NCI-H1694 treated with DMSO at 0.1 percent for 48 hours (cell line): ENCODE data around the gene C1orf216.
"Not testable (repeated sequence)": the region's sequence is repeated elsewhere in the genome, so short reads cannot be mapped to it uniquely, and the experiment has no call there.

Experiments
- DNase-seq: peaks from one replicate; lab custom pipeline; 2025; lab: John Stamatoyannopoulos, UW

The C1orf216 gene

GRCh38 chr1:35706846-35707600, 11.7 kb downstream of the C1orf216 start:
- DNase-seq, result no peak

GRCh38 chr1:35702508-35702907, 16.2 kb downstream of the C1orf216 start:
- DNase-seq, result no peak

- DNase-seq, result not testable (repeated sequence)
Observed at GRCh38 chr1:35699152-35699551, 19.5 kb downstream of the C1orf216 start.

GRCh38 chr1:35692317-35692716, 26.4 kb downstream of the C1orf216 start:
- DNase-seq, result no peak

- no peak for DNase-seq
Observed at GRCh38 chr1:35691571-35692220, 27.0 kb downstream of the C1orf216 start.

- DNase-seq, result no peak
Observed at GRCh38 chr1:35691080-35691479, 27.6 kb downstream of the C1orf216 start.

GRCh38 chr1:35690103-35690502, 28.6 kb downstream of the C1orf216 start:
- DNase-seq, result not testable (repeated sequence)

- no peak for DNase-seq
Observed at GRCh38 chr1:35688161-35688560, 30.5 kb downstream of the C1orf216 start.

GRCh38 chr1:35683012-35683411, 35.7 kb downstream of the C1orf216 start:
- no peak for DNase-seq

- no peak for DNase-seq
Observed at GRCh38 chr1:35680271-35680670, 38.4 kb downstream of the C1orf216 start.

GRCh38 chr1:35675773-35676172, 42.9 kb downstream of the C1orf216 start:
- no peak for DNase-seq

GRCh38 chr1:35674111-35674510, 44.6 kb downstream of the C1orf216 start:
- no peak for DNase-seq

- no peak for DNase-seq
Observed at GRCh38 chr1:35672116-35672515, 46.6 kb downstream of the C1orf216 start.

- no peak for DNase-seq
Observed at GRCh38 chr1:35668506-35668905, 50.2 kb downstream of the C1orf216 start.

GRCh38 chr1:35666916-35667315, 51.8 kb downstream of the C1orf216 start:
- no peak for DNase-seq

- DNase-seq, result no peak
Observed at GRCh38 chr1:35666216-35666615, 52.5 kb downstream of the C1orf216 start.
